HG03139 (cell line): ENCODE results near the gene BCL7A.
"Not testable (repeated sequence)": the region's sequence is repeated elsewhere in the genome, so short reads cannot be mapped to it uniquely, and the experiment has no call there.

Experiments used
- ATAC-seq: cut with Tn5 transposase; IDR thresholded peaks from one replicate; pipeline ENCODE4 v1.9.1; 2021; ENCODE audit not compliant: unreplicated experiment

BCL7A gene

DNA sequence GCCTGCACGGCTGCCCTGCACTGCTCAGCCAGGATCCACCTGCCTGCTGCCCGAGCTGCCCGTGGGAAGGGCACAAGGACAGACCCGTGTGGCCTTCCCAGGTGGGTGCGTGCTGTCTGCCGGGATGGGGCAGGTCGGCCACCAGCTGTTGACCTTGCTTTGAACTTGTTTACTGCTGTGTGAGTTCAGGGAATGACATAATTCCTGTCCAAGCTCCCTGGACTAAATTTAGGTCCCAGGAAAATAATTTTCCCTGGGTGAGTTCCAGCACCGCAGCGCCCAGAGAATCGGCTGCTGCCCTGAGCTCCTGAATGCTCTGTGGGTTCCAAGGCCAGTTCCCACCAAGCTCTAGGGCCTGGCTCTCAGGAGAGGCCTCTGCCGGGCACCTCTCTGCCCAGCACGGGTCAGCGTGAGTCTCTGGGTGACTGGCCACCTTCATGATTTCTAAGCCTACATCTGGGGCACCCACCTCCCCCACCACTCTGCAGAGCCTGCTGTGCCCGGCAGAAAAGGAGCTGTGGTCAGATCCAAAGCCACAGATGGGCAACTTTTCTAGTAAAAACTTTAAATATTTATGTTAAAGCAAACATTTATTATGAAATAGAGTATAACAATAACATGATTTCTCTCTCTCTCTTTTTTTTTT is 29.7 kb downstream of the BCL7A start:
- ATAC-seq: no peak

- ATAC-seq: no peak
Observed at GRCh38 chr12:122052285-122052684, 30.6 kb downstream of the BCL7A start.

DNA sequence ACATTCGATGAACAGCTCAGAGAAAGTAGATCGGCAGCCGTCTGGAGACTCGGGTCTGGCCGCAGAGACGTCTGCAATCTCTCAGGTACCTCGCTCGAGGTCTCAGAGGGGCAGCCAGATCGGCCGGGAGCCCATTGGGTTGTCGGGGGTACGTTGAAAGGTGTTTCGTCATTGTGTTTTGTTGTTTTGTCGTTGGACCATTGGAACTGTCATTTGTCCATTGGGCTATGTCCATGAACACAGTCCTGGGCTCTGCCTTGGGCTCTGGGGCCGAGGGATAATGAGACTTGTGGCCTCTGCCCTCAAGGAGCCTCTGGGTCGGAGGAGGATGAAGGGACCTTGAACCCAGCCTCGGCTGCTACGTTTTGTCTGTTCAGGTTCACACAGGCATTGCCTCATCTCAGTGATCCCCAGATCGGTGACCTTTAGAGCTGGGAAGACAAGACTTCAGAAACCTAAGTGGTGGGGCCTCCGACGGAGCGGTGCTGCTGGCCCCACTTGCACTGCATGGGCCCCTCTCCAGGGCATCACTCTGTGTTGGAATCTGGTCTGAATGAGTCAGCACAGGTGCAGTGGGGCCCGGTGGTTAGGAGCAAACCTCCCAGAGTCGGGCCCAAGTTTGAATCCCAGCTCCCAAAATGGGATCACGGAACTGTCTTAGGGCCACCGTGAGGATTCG is 33.3 kb downstream of the BCL7A start:
- no peak for ATAC-seq

- not testable (repeated sequence) for ATAC-seq
Observed at GRCh38 chr12:122056406-122056805, 34.7 kb downstream of the BCL7A start.

GRCh38 chr12:122057007-122057735 is 35.5 kb downstream of the BCL7A start:
- ATAC-seq: no peak

- no peak for ATAC-seq
Observed at GRCh38 chr12:122057769-122058168, 36.1 kb downstream of the BCL7A start.

DNA sequence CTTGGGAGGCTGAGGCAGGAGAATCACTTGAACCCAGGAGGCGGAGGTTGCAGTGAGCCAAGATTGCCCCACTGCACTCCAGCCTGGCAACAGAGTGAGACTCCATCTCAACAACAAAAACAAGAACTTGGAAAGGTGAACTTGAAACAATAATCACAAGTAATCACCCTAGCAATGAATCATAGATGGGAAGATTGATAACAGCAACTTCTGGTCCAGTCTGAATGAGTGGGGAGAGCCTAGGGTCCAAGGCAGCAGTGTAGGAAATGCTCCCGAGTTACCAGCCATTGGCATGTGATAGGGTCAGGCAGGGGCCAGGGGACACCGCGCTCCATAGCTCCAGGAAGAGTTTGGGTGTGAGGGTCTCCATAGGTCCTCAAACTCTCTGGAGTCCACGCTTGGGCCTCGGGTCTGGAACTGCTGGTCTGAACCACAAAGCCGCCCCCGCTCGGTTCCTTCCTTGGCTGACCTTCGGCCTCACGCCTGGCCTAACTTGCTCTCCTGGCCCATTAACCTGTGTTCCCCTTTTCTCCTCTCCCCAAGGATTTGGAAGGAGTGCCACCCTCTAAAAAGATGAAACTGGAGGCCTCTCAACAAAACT is 37.0 kb downstream of the BCL7A start:
- ATAC-seq: no peak

GRCh38 chr12:122059203-122059960 is 37.7 kb downstream of the BCL7A start:
- no peak for ATAC-seq

DNA sequence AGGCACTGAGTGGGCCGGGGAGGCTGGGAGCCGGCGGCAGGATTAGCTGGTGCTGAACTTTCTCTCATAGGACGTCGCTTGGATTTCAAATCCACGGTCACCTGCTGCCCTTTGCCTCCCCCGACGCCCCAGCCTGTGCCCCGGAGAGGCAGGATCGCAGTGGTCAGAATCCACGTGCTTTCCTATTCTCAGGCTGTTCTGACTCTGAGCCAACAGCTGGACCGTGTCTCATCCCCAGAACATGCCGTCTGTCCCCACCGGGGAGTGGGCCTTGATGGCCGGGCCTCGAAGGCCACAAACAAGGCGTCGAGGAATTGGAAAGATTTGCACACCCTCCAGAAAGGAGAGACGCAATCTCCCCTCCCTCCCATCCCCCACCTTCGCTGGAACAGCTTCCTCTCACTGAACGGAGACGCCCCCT is 38.4 kb downstream of the BCL7A start:
- ATAC-seq: no peak

DNA sequence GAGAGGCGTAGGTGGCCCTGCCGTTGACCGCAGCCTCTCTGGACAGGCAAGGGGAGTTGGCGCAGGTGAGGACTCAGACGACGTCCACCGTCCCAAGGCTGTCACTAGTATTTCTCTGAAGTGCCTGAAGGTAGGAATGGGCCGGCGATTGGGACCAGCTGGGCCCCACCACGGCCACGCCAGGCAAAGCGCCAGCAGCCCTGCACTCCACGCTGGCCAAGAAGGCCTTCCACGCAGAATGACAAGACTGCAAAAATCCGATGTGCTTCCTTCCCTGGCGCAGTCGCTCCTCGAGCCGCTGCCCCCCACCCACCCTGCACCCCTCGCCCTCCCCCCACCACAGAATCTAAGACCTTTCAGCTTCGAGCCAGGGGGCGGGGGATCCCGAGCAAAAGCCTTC is 39.6 kb downstream of the BCL7A start:
- ATAC-seq: no peak

GRCh38 chr12:122062832-122063693 is 41.4 kb downstream of the BCL7A start:
- ATAC-seq: no peak

DNA sequence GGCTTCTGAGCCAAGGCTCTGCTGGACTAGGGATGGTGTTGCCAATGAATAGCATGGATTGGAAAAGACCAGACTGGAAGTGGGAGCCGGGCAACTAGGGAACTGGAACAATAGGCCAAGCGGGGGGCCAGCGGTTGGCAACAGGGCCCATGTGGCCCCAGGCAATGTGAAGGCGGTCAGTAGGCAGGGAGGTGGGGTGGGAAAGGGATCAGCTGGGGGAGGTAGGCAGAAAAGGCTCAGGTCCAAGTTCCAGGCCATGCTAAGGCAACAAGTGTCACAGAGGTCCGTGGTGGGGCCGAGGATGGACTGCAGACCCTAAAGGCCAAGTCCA is 42.0 kb downstream of the BCL7A start:
- no peak for ATAC-seq

GRCh38 chr12:122064025-122064777 is 42.5 kb downstream of the BCL7A start:
- peak; percentile 47 for ATAC-seq

DNA sequence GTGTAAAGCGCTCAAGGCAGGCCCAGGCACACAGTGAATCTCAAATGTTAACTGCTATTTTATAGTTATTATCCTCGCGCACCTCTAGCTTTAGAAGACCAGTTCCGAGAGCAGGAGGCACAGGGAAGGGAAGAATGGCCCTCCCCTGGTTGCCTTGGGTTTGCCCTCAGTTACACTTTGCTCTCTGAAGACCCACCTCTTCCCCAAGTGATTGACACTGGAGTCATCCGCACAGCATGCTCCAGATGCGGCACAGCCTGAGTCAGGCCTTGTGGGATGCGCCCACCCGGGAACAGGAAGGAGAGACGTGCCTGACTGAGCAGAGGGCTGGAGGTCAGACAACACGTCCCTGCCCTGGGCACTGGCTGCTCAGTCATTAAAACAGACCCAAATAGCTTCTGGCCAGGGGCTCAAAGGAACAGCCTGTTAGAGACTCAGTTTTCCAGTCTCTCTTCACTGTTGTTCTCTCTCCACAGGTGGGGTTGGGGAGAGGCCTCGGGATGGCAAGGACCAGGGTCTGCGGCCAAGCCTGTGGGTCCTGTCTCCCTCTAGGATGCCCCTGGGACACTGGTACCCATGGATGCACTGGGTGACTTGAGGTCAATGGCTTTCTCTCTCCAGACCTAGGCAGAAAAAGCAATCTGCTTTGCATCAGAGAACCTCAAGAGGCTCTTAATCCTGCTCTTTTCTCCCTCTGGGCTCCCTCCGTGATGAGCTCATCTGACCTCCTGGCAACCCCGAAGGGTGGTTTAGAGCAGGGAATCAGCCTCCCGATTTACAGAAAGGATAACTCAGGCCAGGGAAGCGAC is 43.3 kb downstream of the BCL7A start:
- ATAC-seq: no peak

- ATAC-seq: no peak
Observed at GRCh38 chr12:122067548-122067947, 45.9 kb downstream of the BCL7A start.

GRCh38 chr12:122067966-122068365 is 46.3 kb downstream of the BCL7A start:
- ATAC-seq: no peak

- ATAC-seq: no peak
Observed at GRCh38 chr12:122072031-122072970, 50.6 kb downstream of the BCL7A start.

- ATAC-seq: no peak
Observed at GRCh38 chr12:122073815-122074214, 52.1 kb downstream of the BCL7A start.
